ENCODE measurements around the gene KDM7A. TPM values are rescaled to one million over a fixed set of nuclear protein-coding genes. Genes with fewer than 3 reads are reported as not detected.

The KDM7A gene
- total RNA-seq, 1 donor from 2014 or later, result 7.6 TPM

DNA sequence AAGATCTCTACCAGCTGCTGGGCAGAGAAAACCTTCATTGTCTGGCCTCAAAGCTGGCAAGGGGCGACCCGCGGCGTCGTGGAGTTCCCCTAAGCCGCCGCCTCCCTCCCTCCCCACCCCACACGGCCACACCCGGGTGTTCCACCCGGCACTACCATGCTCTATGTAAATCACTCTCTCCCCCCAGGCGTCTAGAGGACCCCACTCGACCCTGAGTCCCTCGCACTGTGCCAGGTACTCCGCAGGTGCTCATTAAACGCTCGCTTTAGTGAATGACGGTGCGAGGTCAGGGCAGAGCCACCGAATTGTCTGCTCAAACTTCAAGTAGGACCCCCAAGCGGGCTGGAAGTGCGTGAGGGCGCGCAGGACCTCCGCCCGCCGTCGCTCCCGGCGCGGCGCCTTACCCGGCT lies 114.7 kb downstream of the KDM7A start:
- peak overlapping the region; percentile 70 for H3K4me3 ChIP-seq (ENCODE audit: low read depth, low read length)
- no peak for DNase-seq (ENCODE audit: low read depth)
- TF ChIP-seq, protein P1, sequence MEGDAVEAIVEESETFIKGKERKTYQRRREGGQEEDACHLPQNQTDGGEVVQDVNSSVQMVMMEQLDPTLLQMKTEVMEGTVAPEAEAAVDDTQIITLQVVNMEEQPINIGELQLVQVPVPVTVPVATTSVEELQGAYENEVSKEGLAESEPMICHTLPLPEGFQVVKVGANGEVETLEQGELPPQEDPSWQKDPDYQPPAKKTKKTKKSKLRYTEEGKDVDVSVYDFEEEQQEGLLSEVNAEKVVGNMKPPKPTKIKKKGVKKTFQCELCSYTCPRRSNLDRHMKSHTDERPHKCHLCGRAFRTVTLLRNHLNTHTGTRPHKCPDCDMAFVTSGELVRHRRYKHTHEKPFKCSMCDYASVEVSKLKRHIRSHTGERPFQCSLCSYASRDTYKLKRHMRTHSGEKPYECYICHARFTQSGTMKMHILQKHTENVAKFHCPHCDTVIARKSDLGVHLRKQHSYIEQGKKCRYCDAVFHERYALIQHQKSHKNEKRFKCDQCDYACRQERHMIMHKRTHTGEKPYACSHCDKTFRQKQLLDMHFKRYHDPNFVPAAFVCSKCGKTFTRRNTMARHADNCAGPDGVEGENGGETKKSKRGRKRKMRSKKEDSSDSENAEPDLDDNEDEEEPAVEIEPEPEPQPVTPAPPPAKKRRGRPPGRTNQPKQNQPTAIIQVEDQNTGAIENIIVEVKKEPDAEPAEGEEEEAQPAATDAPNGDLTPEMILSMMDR (conservative IDR thresholded peaks at IDR 0.05; ENCODE audit: low read depth, low read length), result no peak

DNA sequence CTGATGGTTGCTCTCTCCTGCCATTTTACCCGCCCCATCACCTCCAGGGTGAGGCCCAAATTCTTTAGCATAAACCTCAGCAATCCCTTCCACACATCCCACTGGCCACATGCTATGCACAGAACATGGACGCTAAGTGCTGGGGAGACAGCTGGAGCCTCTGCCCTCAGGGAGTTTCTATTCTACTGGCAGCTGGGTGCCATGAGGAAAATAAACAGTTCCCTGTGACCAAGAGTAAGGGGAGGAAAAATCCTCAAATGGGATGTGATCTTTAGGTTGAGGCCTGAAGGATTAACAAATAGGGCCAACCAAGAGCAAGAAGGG lies 115.2 kb downstream of the KDM7A start:
- no peak for DNase-seq (ENCODE audit: low read depth)
- TF ChIP-seq, protein P1 (conservative IDR thresholded peaks at IDR 0.05; ENCODE audit: low read depth, low read length), result no peak
- H3K4me3 ChIP-seq (ENCODE audit: low read depth, low read length), result peak overlapping the region; percentile 70

DNA sequence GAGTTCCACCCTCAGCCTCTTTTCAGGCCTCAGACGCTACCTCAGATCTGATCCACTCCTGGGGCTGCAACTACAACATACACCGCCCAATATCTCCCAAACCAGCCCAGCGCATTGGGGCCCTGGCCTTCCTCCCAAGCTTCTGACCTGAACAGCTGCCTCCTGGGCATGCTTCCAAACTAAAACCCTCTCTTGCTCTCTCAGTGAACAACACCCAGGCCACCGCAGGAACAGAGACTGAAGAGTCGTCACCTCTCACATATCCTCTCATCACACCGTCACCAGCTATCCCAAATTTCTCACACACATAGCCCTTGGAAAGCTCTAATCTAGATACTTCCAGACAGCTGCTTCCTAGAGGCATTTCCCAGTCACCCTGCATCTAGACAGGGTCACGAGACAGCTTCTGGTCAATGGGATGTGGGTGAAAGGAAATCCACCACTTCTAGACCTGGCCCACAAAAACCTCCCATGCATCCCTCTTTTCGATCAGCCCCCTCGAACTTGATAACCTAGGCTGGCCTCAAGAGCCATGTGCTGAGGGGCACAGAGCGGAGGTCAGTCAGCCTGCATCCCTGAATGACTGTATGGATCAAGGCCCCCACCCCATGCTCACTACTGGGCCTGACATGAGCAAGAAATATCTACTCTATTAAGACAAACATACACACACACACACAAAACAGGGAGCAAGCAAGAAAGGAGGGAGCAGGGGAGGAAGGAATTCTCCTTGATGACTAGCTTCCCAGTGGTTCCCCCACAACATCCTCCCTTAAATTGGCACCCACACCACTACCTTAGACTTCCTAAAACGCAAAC lies 115.8 kb downstream of the KDM7A start:
- no peak for DNase-seq (ENCODE audit: low read depth)
- no peak overlapping the region for H3K4me3 ChIP-seq (ENCODE audit: low read depth, low read length)
- TF ChIP-seq, protein P1 (conservative IDR thresholded peaks at IDR 0.05; ENCODE audit: low read depth, low read length), result no peak

DNA sequence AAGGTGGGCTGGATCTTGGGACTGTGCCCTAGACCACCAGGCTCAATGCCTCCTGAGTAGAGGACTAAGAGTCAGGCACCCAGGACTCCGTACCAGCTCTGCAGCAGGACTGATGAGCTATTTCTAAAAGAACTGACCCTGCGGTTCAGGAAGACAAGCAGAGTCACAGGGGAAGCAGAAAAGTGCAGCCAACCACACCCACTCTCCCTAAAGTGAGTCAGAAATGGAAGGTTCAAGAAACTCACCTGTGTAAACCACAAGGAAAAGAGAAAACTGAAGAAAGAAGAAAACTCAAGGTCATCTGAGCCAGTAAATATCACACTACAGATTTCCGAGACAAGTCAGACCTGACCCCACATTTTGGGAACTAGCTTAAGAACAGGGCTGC lies 116.5 kb downstream of the KDM7A start:
- H3K4me3 ChIP-seq (ENCODE audit: low read depth, low read length), result no peak overlapping the region
- no peak for DNase-seq (ENCODE audit: low read depth)
- TF ChIP-seq, protein P1 (conservative IDR thresholded peaks at IDR 0.05; ENCODE audit: low read depth, low read length), result no peak

DNA sequence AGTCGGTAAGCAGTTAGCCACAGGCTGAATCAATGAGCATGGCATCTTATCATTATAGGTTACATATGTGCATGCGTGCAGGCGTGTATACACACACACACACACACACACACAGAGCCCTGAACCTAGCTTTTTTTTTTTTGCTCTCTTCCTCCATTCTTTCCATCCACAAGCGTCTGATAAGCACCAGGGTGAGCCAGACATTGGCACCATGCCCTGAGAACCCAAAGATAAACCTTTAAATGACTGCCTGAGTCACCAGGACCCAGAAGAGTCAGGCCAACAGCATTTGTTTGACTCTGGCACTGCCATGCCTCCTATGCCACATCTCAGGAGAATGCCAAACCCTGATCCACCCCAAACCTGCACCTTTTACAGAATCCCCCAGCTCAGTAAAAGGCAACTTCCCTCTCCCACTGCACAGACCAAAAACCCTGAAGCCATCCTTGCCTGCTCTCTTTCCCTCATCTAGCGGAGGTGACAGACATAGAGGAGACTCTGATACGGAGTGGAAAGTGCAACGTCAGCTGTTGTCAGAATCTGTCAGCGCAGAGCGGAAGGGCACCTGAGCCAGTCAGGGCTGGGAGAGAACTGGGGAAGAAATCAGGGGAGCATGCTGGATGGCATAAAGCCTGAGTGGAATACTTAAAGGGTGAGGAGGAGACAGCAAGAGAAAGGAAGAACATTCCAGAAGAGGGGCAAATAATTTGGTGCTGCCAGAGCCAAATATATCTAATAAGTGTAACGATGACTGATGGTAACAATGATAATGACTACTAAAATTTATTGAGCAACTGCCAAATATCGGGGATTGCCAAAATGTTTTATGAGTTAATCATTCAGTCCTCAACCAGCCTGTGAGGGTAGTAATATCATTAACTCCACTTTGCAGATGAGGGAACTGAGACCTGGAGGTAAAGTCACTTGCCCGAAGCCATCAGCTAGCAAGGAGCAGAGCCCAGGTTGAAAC lies 117.2 kb downstream of the KDM7A start:
- H3K4me3 ChIP-seq (ENCODE audit: low read depth, low read length), result no peak overlapping the region
- TF ChIP-seq, protein P1 (conservative IDR thresholded peaks at IDR 0.05; ENCODE audit: low read depth, low read length), result no peak
- peak; percentile 42 for DNase-seq (ENCODE audit: low read depth)

DNA sequence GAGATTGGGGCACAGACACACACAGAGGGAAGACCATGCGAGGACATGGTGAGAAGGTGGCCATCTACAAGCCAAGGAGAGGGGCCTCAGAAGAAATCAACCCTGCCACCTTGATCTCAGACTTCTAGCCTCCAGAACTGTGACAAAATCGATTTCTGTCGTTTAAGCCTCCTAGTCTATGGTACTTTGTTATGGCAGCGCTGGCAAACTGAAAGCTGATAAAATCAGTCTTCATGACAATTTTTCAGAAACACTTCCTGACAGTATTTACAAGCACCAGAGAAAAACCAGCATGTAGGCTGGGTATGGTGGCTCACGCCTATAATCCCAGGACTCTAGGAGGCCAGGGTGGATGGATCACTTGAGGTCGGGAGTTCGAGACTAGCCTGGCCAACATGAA lies 118.3 kb downstream of the KDM7A start:
- DNase-seq (ENCODE audit: low read depth), result no peak
- H3K4me3 ChIP-seq (ENCODE audit: low read depth, low read length), result no peak overlapping the region
- TF ChIP-seq, protein P1 (conservative IDR thresholded peaks at IDR 0.05; ENCODE audit: low read depth, low read length), result no peak

Measured in epithelial cell of proximal tubule (primary cell).